Effector memory CD8-positive, alpha-beta T cell (primary cell): ENCODE data around the gene LAMC2.

Experiments used
- ATAC-seq: fragments of 150-1000 bp; cut with Tn5 transposase; replicated peaks from 2 replicates; pipeline ENCODE4 v1.10.0; 2021; ENCODE audit warnings: mild to moderate bottlenecking, moderate library complexity
- DNase-seq, 3 experiments: peaks; one replicate each; pipeline ENCODE4 v3.0.0; 2021
- H3K27ac Mint-ChIP-seq, 2 donors: one replicate each; pipeline ENCODE4 v1.8.0; 2022; ENCODE audit warnings: mild to moderate bottlenecking in 2 of 2, mixed read lengths in 2 of 2, moderate library complexity in 2 of 2
- H3K27me3 Mint-ChIP-seq, 2 donors: one replicate each; pipeline ENCODE4 v1.8.0; 2022; ENCODE audit warnings: mixed read lengths in 2 of 2
- H3K36me3 Mint-ChIP-seq: one replicate; pipeline ENCODE4 v1.8.0; 2022; ENCODE audit warnings: mild to moderate bottlenecking, moderate library complexity, mixed read lengths; ENCODE audit not compliant: insufficient read depth
- H3K4me1 Mint-ChIP-seq, 2 donors: one replicate each; pipeline ENCODE4 v1.8.0; 2022; ENCODE audit warnings: low read depth in 2 of 2, mixed read lengths in 2 of 2
- H3K4me3 Mint-ChIP-seq, 2 donors: one replicate each; pipeline ENCODE4 v1.8.0; 2022; ENCODE audit warnings: mild to moderate bottlenecking in 2 of 2, mixed read lengths in 2 of 2, moderate library complexity in 2 of 2
- H3K9me3 Mint-ChIP-seq, 2 donors: one replicate each; pipeline ENCODE4 v1.8.0; 2022; ENCODE audit warnings: mixed read lengths in 2 of 2

The LAMC2 gene

GRCh38 chr1:183206538-183207122, 20.6 kb downstream of the LAMC2 start:
- H3K27me3 Mint-ChIP-seq = peaks cover 0 to 6% of the 10 kb centered on the region in 2 donors
- ATAC-seq (no peak), DNase-seq (no peak)
- no peak overlapping the region for H3K4me3 Mint-ChIP-seq
- no peaks in the 10 kb centered on the region for H3K4me1 Mint-ChIP-seq
- no peaks in the 10 kb centered on the region for H3K9me3 Mint-ChIP-seq
- H3K27ac Mint-ChIP-seq = no peak overlapping the region
- no peaks in the 10 kb centered on the region for H3K36me3 Mint-ChIP-seq

GRCh38 chr1:183209533-183210158, 23.6 kb downstream of the LAMC2 start:
- Mint-ChIP-seq H3K36me3 (no peaks in the 10 kb centered on the region), H3K4me1 (no peaks in the 10 kb centered on the region), H3K9me3 (no peaks in the 10 kb centered on the region), H3K4me3 (no peak overlapping the region), H3K27me3 (peaks cover 14 to 17% of the 10 kb centered on the region in 2 donors), H3K27ac (no peak overlapping the region)
- ATAC-seq = no peak
- DNase-seq = no peak

- Mint-ChIP-seq H3K36me3 (no peaks in the 10 kb centered on the region), H3K27ac (no peak overlapping the region), H3K9me3 (no peaks in the 10 kb centered on the region), H3K4me1 (no peaks in the 10 kb centered on the region), H3K27me3 (peaks cover 11 to 14% of the 10 kb centered on the region in 2 donors), H3K4me3 (no peak overlapping the region)
- DNase-seq = no peak
- no peak for ATAC-seq
Observed at GRCh38 chr1:183210681-183211080, 24.6 kb downstream of the LAMC2 start.

GRCh38 chr1:183212870-183213269, 26.8 kb downstream of the LAMC2 start:
- peaks cover 3% of the 10 kb centered on the region for H3K36me3 Mint-ChIP-seq
- ATAC-seq = no peak
- no peak overlapping the region for H3K4me3 Mint-ChIP-seq
- H3K4me1 Mint-ChIP-seq = no peaks in the 10 kb centered on the region
- H3K9me3 Mint-ChIP-seq = no peaks in the 10 kb centered on the region
- H3K27me3 Mint-ChIP-seq = peaks cover 24 to 28% of the 10 kb centered on the region in 2 donors
- no peak for DNase-seq
- H3K27ac Mint-ChIP-seq = no peak overlapping the region

GRCh38 chr1:183214021-183214970, 28.2 kb downstream of the LAMC2 start:
- Mint-ChIP-seq H3K36me3 (peaks cover 3% of the 10 kb centered on the region), H3K27ac (no peak overlapping the region), H3K4me1 (peaks cover 0 to 3% of the 10 kb centered on the region in 2 donors), H3K4me3 (no peak overlapping the region), H3K27me3 (peaks cover 24 to 28% of the 10 kb centered on the region in 2 donors), H3K9me3 (no peaks in the 10 kb centered on the region)
- DNase-seq (no peak), ATAC-seq (no peak)

- Mint-ChIP-seq H3K4me3 (no peak overlapping the region), H3K4me1 (peaks cover 0 to 3% of the 10 kb centered on the region in 2 donors), H3K9me3 (no peaks in the 10 kb centered on the region), H3K27ac (no peak overlapping the region), H3K27me3 (peaks cover 24 to 28% of the 10 kb centered on the region in 2 donors), H3K36me3 (peaks cover 3% of the 10 kb centered on the region)
- ATAC-seq (no peak), DNase-seq (no peak)
Observed at GRCh38 chr1:183215076-183215720, 29.1 kb downstream of the LAMC2 start.

- no peak overlapping the region for H3K4me3 Mint-ChIP-seq
- H3K27me3 Mint-ChIP-seq = peaks cover 24 to 28% of the 10 kb centered on the region in 2 donors
- H3K4me1 Mint-ChIP-seq = peaks cover 0 to 3% of the 10 kb centered on the region in 2 donors
- no peaks in the 10 kb centered on the region for H3K9me3 Mint-ChIP-seq
- H3K36me3 Mint-ChIP-seq = peaks cover 3% of the 10 kb centered on the region
- no peak for DNase-seq
- H3K27ac Mint-ChIP-seq = no peak overlapping the region
- ATAC-seq = no peak
Observed at GRCh38 chr1:183215936-183216335, 29.9 kb downstream of the LAMC2 start.

GRCh38 chr1:183218027-183218618, 32.1 kb downstream of the LAMC2 start:
- Mint-ChIP-seq H3K4me3 (no peak overlapping the region), H3K27ac (no peak overlapping the region), H3K36me3 (peaks cover 3% of the 10 kb centered on the region), H3K4me1 (peaks cover 0 to 3% of the 10 kb centered on the region in 2 donors), H3K9me3 (no peaks in the 10 kb centered on the region), H3K27me3 (peaks cover 13 to 16% of the 10 kb centered on the region in 2 donors)
- DNase-seq (no peak), ATAC-seq (no peak)

- peaks cover 3% of the 10 kb centered on the region for H3K36me3 Mint-ChIP-seq
- no peak overlapping the region for H3K27ac Mint-ChIP-seq
- peak in 1 of 3 experiments; percentile 3 for DNase-seq
- no peak for ATAC-seq
- H3K4me1 Mint-ChIP-seq = peaks cover 0 to 3% of the 10 kb centered on the region in 2 donors
- no peak overlapping the region for H3K4me3 Mint-ChIP-seq
- H3K9me3 Mint-ChIP-seq = no peaks in the 10 kb centered on the region
- H3K27me3 Mint-ChIP-seq = peaks cover 12 to 14% of the 10 kb centered on the region in 2 donors
Observed at GRCh38 chr1:183218971-183219615, 33.0 kb downstream of the LAMC2 start.

GRCh38 chr1:183219616-183220009, 33.5 kb downstream of the LAMC2 start:
- no peak for ATAC-seq
- DNase-seq = no peak
- Mint-ChIP-seq H3K9me3 (no peaks in the 10 kb centered on the region), H3K4me1 (peaks cover 0 to 3% of the 10 kb centered on the region in 2 donors), H3K27me3 (peaks cover 12 to 14% of the 10 kb centered on the region in 2 donors), H3K4me3 (no peak overlapping the region), H3K36me3 (peaks cover 3% of the 10 kb centered on the region), H3K27ac (no peak overlapping the region)

- peaks cover 0 to 3% of the 10 kb centered on the region in 2 donors for H3K4me1 Mint-ChIP-seq
Observed at GRCh38 chr1:183222909-183223308, 36.8 kb downstream of the LAMC2 start.

GRCh38 chr1:183223467-183223866, 37.4 kb downstream of the LAMC2 start:
- H3K36me3 Mint-ChIP-seq = no peaks in the 10 kb centered on the region
- DNase-seq = no peak
- H3K4me1 Mint-ChIP-seq = peaks cover 0 to 3% of the 10 kb centered on the region in 2 donors
- H3K27ac Mint-ChIP-seq = no peak overlapping the region
- no peak overlapping the region for H3K4me3 Mint-ChIP-seq
- H3K27me3 Mint-ChIP-seq = peaks cover 8 to 10% of the 10 kb centered on the region in 2 donors
- ATAC-seq = no peak
- H3K9me3 Mint-ChIP-seq = no peaks in the 10 kb centered on the region

More at GRCh38 chr1:183222909-183223308, 36.8 kb downstream of the LAMC2 start:
- Mint-ChIP-seq H3K36me3 (no peaks in the 10 kb centered on the region), H3K27me3 (peaks cover 8 to 10% of the 10 kb centered on the region in 2 donors), H3K4me3 (no peak overlapping the region), H3K9me3 (no peaks in the 10 kb centered on the region), H3K27ac (no peak overlapping the region)
- no peak for ATAC-seq
- no peak for DNase-seq
